ENCODE results near the gene USP33.

DNA sequence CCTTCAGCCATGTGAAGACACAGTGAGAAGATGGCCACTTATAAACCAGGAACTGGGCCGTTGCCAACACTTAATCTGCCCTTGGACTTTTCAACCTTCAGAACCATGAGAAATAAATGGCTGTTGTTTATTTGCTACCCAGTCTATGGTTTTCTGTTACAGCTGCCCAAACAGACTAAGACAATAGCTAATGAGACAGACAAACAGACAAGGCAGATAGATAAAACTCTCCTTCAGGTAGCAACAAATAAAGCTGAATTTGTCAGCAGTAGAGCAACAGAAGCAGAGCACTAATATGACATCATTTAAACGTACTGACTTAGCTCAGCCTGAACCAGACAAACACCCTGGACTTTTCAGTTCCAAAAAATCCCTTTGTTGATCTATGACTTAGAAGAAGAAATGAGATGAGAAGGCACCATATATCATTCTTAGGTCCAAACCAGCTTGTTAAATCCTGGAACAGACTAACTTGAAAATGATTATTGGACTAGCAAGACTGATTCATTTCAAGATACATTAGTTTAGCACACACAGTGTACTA is 104.1 kb downstream of the USP33 start:
- TF ChIP-seq, protein P1, sequence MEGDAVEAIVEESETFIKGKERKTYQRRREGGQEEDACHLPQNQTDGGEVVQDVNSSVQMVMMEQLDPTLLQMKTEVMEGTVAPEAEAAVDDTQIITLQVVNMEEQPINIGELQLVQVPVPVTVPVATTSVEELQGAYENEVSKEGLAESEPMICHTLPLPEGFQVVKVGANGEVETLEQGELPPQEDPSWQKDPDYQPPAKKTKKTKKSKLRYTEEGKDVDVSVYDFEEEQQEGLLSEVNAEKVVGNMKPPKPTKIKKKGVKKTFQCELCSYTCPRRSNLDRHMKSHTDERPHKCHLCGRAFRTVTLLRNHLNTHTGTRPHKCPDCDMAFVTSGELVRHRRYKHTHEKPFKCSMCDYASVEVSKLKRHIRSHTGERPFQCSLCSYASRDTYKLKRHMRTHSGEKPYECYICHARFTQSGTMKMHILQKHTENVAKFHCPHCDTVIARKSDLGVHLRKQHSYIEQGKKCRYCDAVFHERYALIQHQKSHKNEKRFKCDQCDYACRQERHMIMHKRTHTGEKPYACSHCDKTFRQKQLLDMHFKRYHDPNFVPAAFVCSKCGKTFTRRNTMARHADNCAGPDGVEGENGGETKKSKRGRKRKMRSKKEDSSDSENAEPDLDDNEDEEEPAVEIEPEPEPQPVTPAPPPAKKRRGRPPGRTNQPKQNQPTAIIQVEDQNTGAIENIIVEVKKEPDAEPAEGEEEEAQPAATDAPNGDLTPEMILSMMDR (conservative IDR thresholded peaks at IDR 0.05 in 1 of 2, IDR thresholded peaks at IDR 0.05 in 1 of 2; ENCODE audit: extremely low read depth in 1 of 2, insufficient read depth in 1 of 2, low read depth in 1 of 2, low read length in 2 of 2) = no peak
- TF ChIP-seq EZH2 (IDR thresholded peaks at IDR 0.05; ENCODE audit: borderline replicate concordance, low read length) = no peak

Data from mammary epithelial cell (primary cell).